GM20431 (cell line): Measurements from ENCODE around the gene MTAP.

Source experiments
- in situ Hi-C: fragments of 300-500 bp; cut with MseI, MboI; formaldehyde crosslinking; loops from one replicate; pipeline ENCODE4 v1.15.0; 2020; ENCODE audit warnings: low sequenced_read_pairs; ENCODE audit not compliant: unreplicated experiment

The MTAP gene

GRCh38 chr9:21801683-21802417 is 586 bp upstream of the MTAP start:
- in situ Hi-C loops: loop anchor here (25.0 kb wide), 1 partner anchor 235 kb away; no protein-coding TSS in a partner anchor

DNA sequence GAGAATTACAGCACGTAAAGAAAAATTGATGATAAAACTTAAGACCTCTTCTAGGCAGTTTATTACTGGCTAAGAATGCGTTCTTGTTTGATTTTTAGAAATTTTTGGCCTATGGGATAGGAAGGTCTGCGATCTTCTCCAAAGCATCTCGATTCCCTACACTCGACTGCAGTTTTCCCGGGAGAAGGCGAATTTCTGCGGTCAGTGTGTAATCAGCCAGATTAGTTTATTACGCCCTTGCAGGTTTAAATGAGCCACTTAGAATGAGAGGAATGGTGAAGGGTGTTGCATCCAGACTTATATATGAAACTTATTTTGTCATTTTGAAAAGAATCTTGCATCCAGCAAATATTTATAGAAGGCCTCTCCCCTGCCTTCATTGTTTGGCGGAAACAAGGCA is 1.2 kb downstream of the MTAP start:
- in situ Hi-C loops: loop anchor here (25.0 kb wide), 1 partner anchor 234 kb away; no protein-coding TSS in a partner anchor

GRCh38 chr9:21804331-21804730 is 1.9 kb downstream of the MTAP start:
- in situ Hi-C loops: loop anchor here (25.0 kb wide), 1 partner anchor 233 kb away; no protein-coding TSS in a partner anchor

DNA sequence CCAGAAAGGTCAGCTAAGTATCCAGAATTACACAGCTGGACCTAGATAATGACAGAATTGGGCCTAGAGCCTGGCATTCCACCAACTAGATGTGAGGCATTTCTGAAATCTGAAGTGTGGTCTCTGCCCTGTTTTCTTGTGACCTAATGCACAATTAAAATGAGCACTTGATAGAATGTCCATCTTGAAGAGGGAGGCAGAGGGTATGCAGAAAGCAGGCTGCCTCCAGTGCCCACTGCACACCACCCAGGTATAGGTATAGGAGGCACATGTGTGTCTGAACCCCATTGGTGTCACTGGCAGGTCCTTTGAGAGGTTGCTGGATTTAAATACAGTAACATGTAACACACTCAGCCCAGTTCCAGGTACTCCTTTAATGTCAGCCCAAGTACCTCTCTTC is 2.4 kb downstream of the MTAP start:
- in situ Hi-C loops: loop anchor here (25.0 kb wide), 1 partner anchor 233 kb away; no protein-coding TSS in a partner anchor

- in situ Hi-C loops: loop anchor here (25.0 kb wide), 1 partner anchor 231 kb away; no protein-coding TSS in a partner anchor
Measured at GRCh38 chr9:21806644-21807043, 4.2 kb downstream of the MTAP start.

- in situ Hi-C loops: loop anchor here (10.0 to 25.0 kb wide), 2 partner anchors 227 to 424 kb away; no protein-coding TSS in a partner anchor
Measured at GRCh38 chr9:21810388-21810787, 8.0 kb downstream of the MTAP start.

DNA sequence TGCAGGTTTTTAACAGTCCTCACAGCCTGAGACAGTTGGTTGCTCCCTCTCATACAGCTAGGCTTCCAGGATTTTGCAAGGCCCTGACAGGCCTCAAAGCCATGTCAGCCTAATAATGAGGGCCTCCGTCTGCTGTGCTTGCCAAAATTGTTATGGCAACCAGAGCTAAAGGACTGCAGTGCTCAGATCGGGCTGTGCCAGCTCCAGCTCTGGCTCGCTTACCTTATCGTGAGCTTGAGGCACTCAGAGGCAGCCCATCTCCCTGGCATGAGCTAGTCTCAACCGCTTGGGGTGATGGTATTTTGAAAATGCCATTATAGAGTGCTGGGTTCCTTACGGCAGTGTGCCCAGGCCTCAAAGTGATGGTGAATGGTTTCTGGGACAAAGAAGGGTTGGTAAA is 8.4 kb downstream of the MTAP start:
- in situ Hi-C loops: loop anchor here (10.0 to 25.0 kb wide), 2 partner anchors 226 to 424 kb away; no protein-coding TSS in a partner anchor

- in situ Hi-C loops: loop anchor here (10.0 to 25.0 kb wide), 2 partner anchors 225 to 423 kb away; no protein-coding TSS in a partner anchor
Measured at GRCh38 chr9:21811914-21812313, 9.5 kb downstream of the MTAP start.

DNA sequence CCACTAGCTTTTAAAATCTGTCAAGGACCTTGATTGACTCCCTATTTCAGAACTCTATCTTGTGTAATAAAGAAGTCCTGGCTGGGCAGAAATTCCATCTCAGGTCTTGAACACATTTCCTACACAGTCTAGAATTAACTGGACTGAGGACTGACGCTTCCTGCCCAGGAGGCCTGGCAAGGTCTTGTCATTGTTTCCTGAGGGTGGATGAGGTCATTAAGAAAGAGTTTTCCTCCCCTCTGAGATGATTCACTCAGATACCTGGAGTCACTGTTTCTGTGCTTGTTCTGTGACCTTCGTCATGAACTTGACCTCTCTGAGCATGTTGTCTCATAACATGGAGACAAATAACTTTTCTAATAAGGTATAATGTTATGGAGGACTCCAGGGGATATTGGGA is 10.0 kb downstream of the MTAP start:
- in situ Hi-C loops: loop anchor here (10.0 to 25.0 kb wide), 2 partner anchors 225 to 422 kb away; no protein-coding TSS in a partner anchor

GRCh38 chr9:21812946-21813568 is 10.6 kb downstream of the MTAP start:
- in situ Hi-C loops: loop anchor here (10.0 to 25.0 kb wide), 2 partner anchors 224 to 422 kb away; no protein-coding TSS in a partner anchor

- in situ Hi-C loops: loop anchor here (10.0 to 25.0 kb wide), 2 partner anchors 223 to 421 kb away; no protein-coding TSS in a partner anchor
Measured at GRCh38 chr9:21813575-21814473, 11.4 kb downstream of the MTAP start.

GRCh38 chr9:21815643-21816042 is 13.2 kb downstream of the MTAP start:
- in situ Hi-C loops: loop anchor here (10.0 to 25.0 kb wide), 2 partner anchors 222 to 419 kb away; no protein-coding TSS in a partner anchor

GRCh38 chr9:21817176-21817575 is 14.7 kb downstream of the MTAP start:
- in situ Hi-C loops: loop anchor here (10.0 to 25.0 kb wide), 2 partner anchors 220 to 418 kb away; no protein-coding TSS in a partner anchor

- in situ Hi-C loops: no loop called here
Measured at GRCh38 chr9:21825637-21826036, 23.2 kb downstream of the MTAP start.

DNA sequence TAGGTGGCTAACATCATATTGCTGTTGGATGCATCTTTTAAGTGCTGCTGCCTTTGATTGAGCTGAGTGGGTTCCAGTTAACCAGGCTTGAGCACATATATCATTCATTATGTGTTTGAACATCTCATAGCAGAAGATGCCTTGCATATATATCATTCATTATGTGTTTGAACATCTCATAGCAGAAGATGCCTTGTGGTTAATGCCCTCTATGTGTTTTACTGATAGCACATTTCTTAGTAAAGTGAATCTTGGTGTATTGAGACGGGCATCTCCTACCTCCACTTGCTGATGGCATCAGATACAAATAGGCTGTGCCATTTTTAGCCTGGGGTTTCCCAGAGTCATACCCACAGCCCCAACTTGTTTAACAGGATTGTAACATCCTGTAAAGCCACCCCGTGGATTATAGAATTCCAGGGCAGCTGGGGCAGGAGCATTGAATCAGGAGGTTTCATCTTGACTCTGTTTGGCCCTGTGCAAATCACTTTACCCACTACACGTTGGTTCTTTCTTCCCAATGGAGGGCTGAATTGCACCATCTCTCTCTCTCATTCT is 26.5 kb downstream of the MTAP start:
- in situ Hi-C loops: no loop called here

DNA sequence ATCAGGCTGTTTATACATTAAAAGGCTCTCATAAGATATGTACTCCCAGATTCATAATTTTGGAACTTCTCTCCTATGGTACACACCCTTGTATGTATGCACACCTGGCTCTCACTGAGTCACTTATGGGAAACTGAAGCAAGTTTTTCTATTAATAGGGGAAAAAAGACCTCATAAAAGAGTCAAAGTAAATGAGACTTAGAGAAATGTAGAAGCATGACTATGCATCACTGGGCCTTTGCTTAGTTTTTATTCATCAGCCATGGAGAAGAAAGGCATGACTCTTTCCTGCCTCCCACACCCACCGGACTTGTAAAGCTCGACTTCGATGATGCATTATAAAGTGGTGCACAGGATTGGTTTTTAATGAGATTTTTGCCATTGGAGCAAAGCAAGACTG is 28.2 kb downstream of the MTAP start:
- in situ Hi-C loops: no loop called here

GRCh38 chr9:21831841-21832509 is 29.5 kb downstream of the MTAP start:
- in situ Hi-C loops: no loop called here

- in situ Hi-C loops: no loop called here
Measured at GRCh38 chr9:21833090-21833801, 30.8 kb downstream of the MTAP start.
